Fibroblast of lung (primary cell): ENCODE results near the gene CIAO3. TPM values are rescaled to one million over a fixed set of nuclear protein-coding genes. Genes with fewer than 3 reads are reported as not detected.
A peak's percentile ranks its signal among the peaks of the same experiment; 100 is the strongest.

Experiments used
- DNase-seq, 2 donors: peaks; one replicate each; pipeline versions ENCODE4 v3.0.0 to v3.0.0-alpha.2; 2010; ENCODE audit warnings: low read depth in 2 of 2
- H2AFZ ChIP-seq: 2 replicates; pipeline ENCODE4 v1.5.1; 2012; ENCODE audit warnings: low read length, control low read depth, inconsistent platforms
- H3K27ac ChIP-seq: 2 replicates; pipeline ENCODE4 v1.5.1; 2011; ENCODE audit warnings: low read length, control low read depth; ENCODE audit not compliant: insufficient read depth
- H3K27me3 ChIP-seq: 2 replicates; pipeline ENCODE4 v1.5.1; 2011; ENCODE audit warnings: mild to moderate bottlenecking, low read length; ENCODE audit not compliant: control insufficient read depth, insufficient read depth
- H3K36me3 ChIP-seq: 2 replicates; pipeline ENCODE4 v1.5.1; 2011; ENCODE audit warnings: low read length; ENCODE audit not compliant: control insufficient read depth, insufficient read depth
- H3K4me1 ChIP-seq: 2 replicates; pipeline ENCODE4 v1.5.1; 2011; ENCODE audit warnings: low read length; ENCODE audit not compliant: control insufficient read depth, insufficient read depth; ENCODE audit errors: extremely low read depth
- H3K4me2 ChIP-seq: 2 replicates; pipeline ENCODE4 v1.5.1; 2011; ENCODE audit warnings: low read length, control low read depth; ENCODE audit not compliant: insufficient read depth; ENCODE audit errors: extremely low read depth
- H3K4me3 ChIP-seq, 4 experiments: fragments of 200-600 bp in 1 of 4; sonication (generic) in 1 of 4; replicated peaks in 1 of 4; 2 replicates each; pipeline ENCODE4 v1.5.1; 2011 to 2016; ENCODE audit warnings: low read length in 4 of 4, low read depth in 3 of 4, mild to moderate bottlenecking in 3 of 4, control low read depth in 2 of 4, inconsistent platforms in 1 of 4, mixed read lengths in 1 of 4; ENCODE audit not compliant: insufficient read depth in 1 of 4; ENCODE audit errors: control extremely low read depth in 1 of 4
- H3K79me2 ChIP-seq: 2 replicates; pipeline ENCODE4 v1.5.1; 2012; ENCODE audit warnings: mild to moderate bottlenecking, low read length, inconsistent platforms; ENCODE audit not compliant: control insufficient read depth, insufficient read depth
- H3K9ac ChIP-seq: 2 replicates; pipeline ENCODE4 v1.5.1; 2011; ENCODE audit warnings: mild to moderate bottlenecking, low read length, control low read depth; ENCODE audit not compliant: insufficient read depth
- H3K9me3 ChIP-seq: 2 replicates; pipeline ENCODE4 v1.5.1; 2012; ENCODE audit warnings: low read depth, low read length; ENCODE audit not compliant: control insufficient read depth, insufficient read depth
- H4K20me1 ChIP-seq: 2 replicates; pipeline ENCODE4 v1.5.1; 2011; ENCODE audit warnings: low read length; ENCODE audit not compliant: control insufficient read depth, insufficient read depth; ENCODE audit errors: extremely low read depth
- CTCF ChIP-seq, 2 donors: IDR thresholded peaks in 1 of 2; conservative IDR thresholded peaks in 1 of 2; 1 replicate in 1 of 2; 2 replicates in 1 of 2; pipeline ENCODE4 v1.5.1; 2011 to 2012; ENCODE audit warnings: low read length in 2 of 2, control low read depth in 1 of 2, inconsistent platforms in 1 of 2, low read depth in 1 of 2, mild to moderate bottlenecking in 1 of 2
- EZH2 ChIP-seq: IDR thresholded peaks from 2 replicates; pipeline ENCODE4 v1.5.1; 2012; ENCODE audit warnings: low read length, control low read depth, mild to moderate bottlenecking; ENCODE audit errors: missing control alignments
- polyA plus RNA-seq, 2 donors: library from polyadenylated mRNA; depleted of rRNA in 1 of 2; stranded (reverse) in 1 of 2; unstranded in 1 of 2; fragments of >200 nt; gene quantifications; 2 replicates each; pipeline ENCODE4 v1.2.1, GENCODE V29; 2011 to 2012; ENCODE audit warnings: missing spikeins in 1 of 2
- total RNA-seq: library from RNA; depleted of rRNA; stranded (reverse); fragments of >200 nt; gene quantifications from 2 replicates; pipeline ENCODE4 v1.2.1, GENCODE V29; 2014

CIAO3 gene
- total and polyA plus RNA-seq, 2 donors (not counting 1 experiment from before 2014, with no cell fraction given): 9.3 to 31.0 TPM

GRCh38 chr16:683396-684070, 57.3 kb downstream of the CIAO3 start:
- no peak for DNase-seq
- H4K20me1 ChIP-seq: no peaks in the 10 kb centered on the region
- peaks cover 38% of the 10 kb centered on the region for H3K36me3 ChIP-seq
- H3K27me3 ChIP-seq: no peaks in the 10 kb centered on the region
- H3K4me1 ChIP-seq: peaks cover 18% of the 10 kb centered on the region
- no peak overlapping the region for H2AFZ ChIP-seq
- peak overlapping the region; percentile 40 for H3K9ac ChIP-seq
- H3K79me2 ChIP-seq: peaks cover 31% of the 10 kb centered on the region
- no peaks in the 10 kb centered on the region for H3K9me3 ChIP-seq
- H3K4me2 ChIP-seq: peak overlapping the region; percentile 62
- H3K4me3 ChIP-seq: peak overlapping the region; percentile 42 to 63 (median 52)
- no peak for TF ChIP-seq CTCF (conservative IDR thresholded peaks at IDR 0.05 in 1 of 2, IDR thresholded peaks at IDR 0.05 in 1 of 2; ENCODE audit: low read depth in 1 of 2, low read length in 2 of 2)
- no peak for TF ChIP-seq EZH2
- H3K27ac ChIP-seq: peak overlapping the region; percentile 53

- peak overlapping the region in 3 of 4 experiments; percentile 11 to 85 (median 58) for H3K4me3 ChIP-seq
- H2AFZ ChIP-seq: no peak overlapping the region
- H3K4me1 ChIP-seq: peaks cover 18% of the 10 kb centered on the region
- no peaks in the 10 kb centered on the region for H4K20me1 ChIP-seq
- H3K9me3 ChIP-seq: no peaks in the 10 kb centered on the region
- no peak overlapping the region for H3K27ac ChIP-seq
- H3K27me3 ChIP-seq: no peaks in the 10 kb centered on the region
- H3K79me2 ChIP-seq: peaks cover 31% of the 10 kb centered on the region
- peaks cover 37% of the 10 kb centered on the region for H3K36me3 ChIP-seq
- H3K4me2 ChIP-seq: peak overlapping the region; percentile 62
- DNase-seq: no peak
- TF ChIP-seq CTCF (conservative IDR thresholded peaks at IDR 0.05 in 1 of 2, IDR thresholded peaks at IDR 0.05 in 1 of 2; ENCODE audit: low read depth in 1 of 2, low read length in 2 of 2): no peak
- no peak for TF ChIP-seq EZH2
- H3K9ac ChIP-seq: no peak overlapping the region
Measured at GRCh38 chr16:682493-683395, 58.1 kb downstream of the CIAO3 start.

- peak overlapping the region; percentile 99 for H3K4me2 ChIP-seq
- H2AFZ ChIP-seq: no peak overlapping the region
- no peaks in the 10 kb centered on the region for H4K20me1 ChIP-seq
- peak overlapping the region; percentile 72 to 88 (median 85) for H3K4me3 ChIP-seq
- H3K27me3 ChIP-seq: no peaks in the 10 kb centered on the region
- H3K36me3 ChIP-seq: peaks cover 31% of the 10 kb centered on the region
- no peak overlapping the region for H3K9ac ChIP-seq
- TF ChIP-seq EZH2 (no peak), CTCF (conservative IDR thresholded peaks at IDR 0.05 in 1 of 2, IDR thresholded peaks at IDR 0.05 in 1 of 2; ENCODE audit: low read depth in 1 of 2, low read length in 2 of 2) (no peak)
- no peaks in the 10 kb centered on the region for H3K9me3 ChIP-seq
- peaks cover 18% of the 10 kb centered on the region for H3K4me1 ChIP-seq
- peaks cover 31% of the 10 kb centered on the region for H3K79me2 ChIP-seq
- peak; percentile 32 to 35 for DNase-seq
- no peak overlapping the region for H3K27ac ChIP-seq
Measured at GRCh38 chr16:681746-682427, 58.9 kb downstream of the CIAO3 start.
